Stimulated activated CD4-positive, alpha-beta T cell treated with anti-CD3 and anti-CD28 coated beads, Interleukin-1b, Interleukin-23, amount 100 ng/mL, for 48 hours (primary cell): ENCODE data around the gene AP1S3.
"Not testable (repeated sequence)": the region's sequence is repeated elsewhere in the genome, so short reads cannot be mapped to it uniquely, and the experiment has no call there.

Experiments
- DNase-seq: peaks from one replicate; pipeline ENCODE4 v3.0.0-alpha.2; 2020

AP1S3 gene

GRCh38 chr2:223852281-223852795, 15.0 kb upstream of the AP1S3 start:
- no peak for DNase-seq

GRCh38 chr2:223847410-223847809, 10.0 kb upstream of the AP1S3 start:
- DNase-seq, result no peak

- no peak for DNase-seq
Measured at GRCh38 chr2:223846515-223846914, 9.1 kb upstream of the AP1S3 start.

- no peak for DNase-seq
Measured at GRCh38 chr2:223841436-223842190, 4.2 kb upstream of the AP1S3 start.

- DNase-seq, result no peak
Measured at GRCh38 chr2:223835701-223836532, 1.5 kb downstream of the AP1S3 start.

GRCh38 chr2:223834431-223834830, 3.0 kb downstream of the AP1S3 start:
- DNase-seq, result no peak

GRCh38 chr2:223832241-223832903, 5.0 kb downstream of the AP1S3 start:
- DNase-seq, result no peak

GRCh38 chr2:223829128-223829527, 8.3 kb downstream of the AP1S3 start:
- DNase-seq, result no peak

- DNase-seq, result no peak
Measured at GRCh38 chr2:223828314-223828713, 9.1 kb downstream of the AP1S3 start.

- DNase-seq, result no peak
Measured at GRCh38 chr2:223826995-223827394, 10.4 kb downstream of the AP1S3 start.

GRCh38 chr2:223824301-223824700, 13.1 kb downstream of the AP1S3 start:
- DNase-seq, result no peak

- DNase-seq, result no peak
Measured at GRCh38 chr2:223822818-223823217, 14.6 kb downstream of the AP1S3 start.

- DNase-seq, result no peak
Measured at GRCh38 chr2:223820549-223820948, 16.8 kb downstream of the AP1S3 start.

- DNase-seq, result no peak
Measured at GRCh38 chr2:223819891-223820290, 17.5 kb downstream of the AP1S3 start.

GRCh38 chr2:223815884-223816570, 21.4 kb downstream of the AP1S3 start:
- no peak for DNase-seq

- DNase-seq, result no peak
Measured at GRCh38 chr2:223815186-223815883, 22.0 kb downstream of the AP1S3 start.

GRCh38 chr2:223814764-223815163, 22.6 kb downstream of the AP1S3 start:
- DNase-seq, result not testable (repeated sequence)

GRCh38 chr2:223813329-223813728, 24.1 kb downstream of the AP1S3 start:
- DNase-seq, result no peak

GRCh38 chr2:223811757-223812156, 25.6 kb downstream of the AP1S3 start:
- no peak for DNase-seq

GRCh38 chr2:223805008-223805407, 32.4 kb downstream of the AP1S3 start:
- DNase-seq, result no peak

GRCh38 chr2:223801736-223802135, 35.6 kb downstream of the AP1S3 start:
- no peak for DNase-seq

GRCh38 chr2:223800908-223801307, 36.5 kb downstream of the AP1S3 start:
- no peak for DNase-seq
